Right renal pelvis (tissue), 4 donors: ENCODE data around the gene CRABP2. TPM values are rescaled to one million over a fixed set of nuclear protein-coding genes. Genes with fewer than 3 reads are reported as not detected.

Source experiments
- DNase-seq, 4 donors: peaks; one replicate each; pipeline ENCODE4 v3.0.0-alpha.2; 2013; ENCODE audit warnings: low read depth in 4 of 4, low spot score in 3 of 4, missing footprints in 1 of 4
- polyA plus RNA-seq, 4 donors: library from polyadenylated mRNA; unstranded; fragments of 120-200 nt; gene quantifications; one replicate each; pipeline ENCODE4 v1.2.1, GENCODE V29; 2013; ENCODE audit not compliant: insufficient read length in 4 of 4

CRABP2 gene
- polyA plus RNA-seq, 4 donors = 69.1 to 106 (median 83.1) TPM

DNA sequence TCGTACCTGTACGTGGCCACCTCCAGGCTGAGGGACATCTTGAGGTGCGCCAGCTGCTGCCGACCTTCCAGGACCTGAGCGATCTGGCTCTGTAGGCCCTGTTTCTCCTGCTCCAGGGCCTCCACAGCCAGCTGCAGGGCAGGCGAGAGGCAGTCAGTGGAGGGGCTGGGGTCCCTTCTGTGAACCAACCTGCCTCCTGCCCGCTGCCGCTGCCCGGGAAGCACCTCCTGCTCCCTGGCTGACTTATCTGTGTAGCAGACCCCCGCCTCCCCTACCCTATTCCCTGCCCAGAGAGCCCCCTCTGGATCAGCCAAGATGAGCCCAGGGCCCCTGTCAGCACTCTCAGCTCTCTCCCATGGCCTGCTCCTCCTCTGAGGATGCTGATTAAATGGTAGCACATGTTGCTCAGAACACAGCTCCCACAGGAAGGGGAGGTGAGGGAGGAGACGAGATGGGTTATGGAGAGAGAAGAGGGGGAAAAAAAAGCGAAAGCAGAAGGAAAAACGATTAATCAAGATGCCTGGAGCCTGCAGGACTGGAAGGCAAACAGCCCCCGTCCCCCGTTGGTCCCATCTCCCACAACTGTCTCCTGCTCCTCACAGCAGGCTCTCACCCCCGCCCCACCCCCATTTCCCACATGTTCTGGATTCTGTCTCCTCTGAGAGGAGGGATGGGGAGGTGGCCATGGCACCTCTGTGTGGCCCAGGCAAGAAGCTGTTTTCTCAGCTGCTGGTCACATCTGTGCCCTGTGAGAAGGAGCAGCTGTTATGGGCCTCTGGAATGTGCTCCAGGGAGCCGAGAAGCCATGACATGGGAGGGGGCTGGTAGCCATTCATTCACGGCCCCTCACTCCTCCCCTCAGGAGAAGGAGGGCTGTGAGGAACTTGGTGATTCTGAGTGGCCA is 29.9 kb downstream of the CRABP2 start:
- no peak for DNase-seq

DNA sequence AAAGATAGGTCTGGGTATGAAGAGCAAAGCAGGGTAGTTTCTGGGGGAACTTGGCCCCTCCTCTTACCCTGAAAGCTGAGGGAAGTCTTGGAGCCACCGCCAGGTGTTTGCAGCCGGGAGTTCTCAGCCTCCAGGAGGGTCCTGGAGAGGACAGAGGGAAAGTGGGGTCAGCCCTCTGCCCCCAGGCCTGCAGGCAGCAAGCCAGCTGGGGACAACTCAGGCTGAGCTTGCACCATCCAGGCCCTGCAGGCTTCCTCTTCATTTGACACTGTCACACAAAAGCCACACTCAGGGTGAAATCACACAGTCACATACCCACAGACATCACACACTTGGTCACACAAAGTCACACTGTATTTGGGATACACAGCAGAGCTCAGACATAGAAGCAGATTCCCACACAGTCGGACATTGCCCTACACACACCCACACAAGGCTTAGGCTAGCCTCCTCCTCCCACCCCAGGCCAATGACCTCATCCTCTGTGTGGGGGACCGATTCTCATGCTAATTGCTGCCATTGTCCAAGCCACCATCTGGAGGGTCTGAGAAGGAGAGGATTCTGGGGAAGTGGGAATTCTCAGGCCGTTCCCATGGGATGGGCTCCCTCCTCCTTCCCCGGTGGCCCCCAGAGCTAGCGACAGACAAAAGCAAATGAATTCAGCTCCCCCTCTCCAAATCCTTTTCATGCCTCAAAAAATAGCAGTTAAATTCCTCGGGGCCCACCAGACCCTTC is 31.8 kb downstream of the CRABP2 start:
- no peak for DNase-seq

DNA sequence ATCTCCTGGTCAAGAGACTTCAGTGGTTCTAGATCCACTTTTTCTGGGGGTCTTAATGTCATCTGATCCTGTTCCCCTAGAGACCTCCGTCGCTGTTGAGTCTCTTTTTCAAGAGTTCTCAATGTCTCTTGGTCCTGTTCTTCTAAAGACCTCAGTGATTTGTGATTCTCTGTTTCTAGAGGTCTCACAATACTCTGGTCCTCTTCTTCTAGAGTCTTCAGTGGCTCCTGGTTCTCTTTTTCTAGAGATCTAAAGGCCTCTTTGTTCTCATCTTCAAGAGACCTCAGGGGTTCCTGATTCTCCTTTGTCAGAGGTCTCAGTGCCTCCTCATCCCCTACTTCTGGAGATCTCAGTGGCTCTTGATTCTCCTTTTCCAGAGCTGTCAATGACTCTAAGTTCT is 33.6 kb downstream of the CRABP2 start:
- DNase-seq = no peak

DNA sequence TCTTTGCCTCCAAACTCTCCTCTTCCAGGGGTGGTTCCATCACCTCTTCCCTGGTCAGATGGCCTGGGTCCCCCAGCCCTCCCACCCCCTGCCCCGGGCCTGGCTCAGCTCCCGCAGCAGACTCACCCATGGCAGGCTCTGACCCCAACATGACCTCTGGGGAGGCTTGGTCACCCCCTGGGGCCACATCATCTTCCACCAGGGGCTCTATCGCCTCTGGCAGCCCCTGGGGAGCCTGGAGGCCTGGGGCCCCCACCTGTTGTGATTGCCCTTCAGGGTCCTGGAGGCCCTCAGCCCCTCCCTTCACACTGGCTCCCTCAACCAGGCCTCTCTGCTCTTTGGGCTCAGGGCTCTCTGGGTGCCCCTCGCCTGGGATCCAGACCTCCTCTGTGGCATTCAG is 34.6 kb downstream of the CRABP2 start:
- DNase-seq = no peak

DNA sequence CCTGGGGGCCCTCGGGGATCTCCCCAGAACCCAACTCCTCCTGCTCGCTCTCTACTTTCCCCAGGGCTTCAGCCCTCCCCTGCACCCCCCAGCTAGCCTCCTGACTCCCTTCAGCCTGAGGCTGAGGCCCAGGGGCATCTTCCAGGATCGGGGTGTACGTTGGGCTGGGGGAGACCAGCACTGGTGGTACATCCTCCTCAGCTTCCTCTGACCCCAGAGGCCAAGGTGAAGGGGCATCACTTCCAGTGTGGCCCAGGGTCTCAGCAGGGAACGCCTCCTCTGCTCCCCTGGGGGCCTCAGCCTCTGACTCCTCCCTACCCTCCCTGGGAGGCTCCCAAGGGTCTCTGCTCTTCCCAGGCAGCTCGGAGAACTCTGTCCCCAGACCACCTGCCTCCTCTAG is 35.0 kb downstream of the CRABP2 start:
- no peak for DNase-seq

DNA sequence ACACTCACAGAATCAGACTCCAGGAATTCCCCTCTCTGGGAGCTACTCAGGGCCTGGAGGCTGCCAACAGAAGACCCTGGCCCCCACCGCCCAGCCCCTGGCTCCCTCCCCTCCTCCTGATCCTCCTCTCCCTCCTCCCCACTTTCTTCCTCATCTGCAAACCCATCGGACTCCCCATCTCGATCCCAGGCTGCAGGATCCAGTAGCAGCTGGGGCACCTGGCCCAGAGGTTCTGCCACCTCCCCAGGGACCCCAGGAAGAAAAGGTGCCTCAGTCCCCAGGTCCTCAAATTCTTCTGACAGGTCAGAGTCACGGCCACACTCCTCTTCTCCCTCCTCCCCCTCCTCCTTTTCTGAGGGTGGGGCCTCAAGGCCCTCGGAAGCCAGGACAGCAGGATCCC is 35.6 kb downstream of the CRABP2 start:
- DNase-seq = no peak

DNA sequence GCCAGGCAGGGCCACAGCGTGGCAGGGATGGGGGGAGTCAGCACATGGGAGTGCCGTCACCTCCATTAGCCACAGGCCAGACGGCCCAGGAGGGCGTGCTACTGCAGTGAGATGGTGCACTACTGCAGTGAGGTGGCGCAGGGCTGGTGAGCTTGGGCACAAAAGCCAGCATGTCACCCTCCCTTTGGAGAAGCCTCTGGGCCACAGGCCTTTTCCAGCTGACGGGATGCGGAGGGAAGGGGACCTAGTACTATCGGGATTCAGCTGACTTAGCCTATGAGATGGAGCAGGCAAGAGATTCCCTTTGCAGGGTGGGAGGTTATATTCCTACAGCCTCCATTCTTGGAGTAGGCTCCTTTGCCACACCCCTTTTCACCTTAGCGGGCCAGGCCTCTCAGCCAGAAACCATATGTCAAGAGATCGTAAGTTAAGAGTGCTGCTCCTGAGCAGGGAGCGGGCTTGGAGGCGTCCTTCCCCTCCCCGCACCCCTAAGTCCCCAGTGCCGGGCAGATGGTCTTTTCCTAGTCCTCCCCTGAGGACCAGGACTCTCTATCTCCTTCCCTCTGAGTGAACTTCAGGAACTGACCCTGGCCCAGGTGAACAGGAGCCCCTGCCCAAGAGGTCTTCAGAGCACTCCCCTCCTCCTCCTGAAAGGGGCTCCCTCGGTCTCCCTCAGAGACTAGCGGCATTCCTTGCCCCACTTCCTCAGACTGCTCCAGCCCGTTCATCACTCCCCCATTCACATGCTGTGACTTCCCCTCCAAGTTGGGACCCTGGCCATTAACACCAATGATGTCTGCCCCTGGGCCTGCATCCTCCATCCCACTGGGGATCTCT is 36.4 kb downstream of the CRABP2 start:
- no peak for DNase-seq

DNA sequence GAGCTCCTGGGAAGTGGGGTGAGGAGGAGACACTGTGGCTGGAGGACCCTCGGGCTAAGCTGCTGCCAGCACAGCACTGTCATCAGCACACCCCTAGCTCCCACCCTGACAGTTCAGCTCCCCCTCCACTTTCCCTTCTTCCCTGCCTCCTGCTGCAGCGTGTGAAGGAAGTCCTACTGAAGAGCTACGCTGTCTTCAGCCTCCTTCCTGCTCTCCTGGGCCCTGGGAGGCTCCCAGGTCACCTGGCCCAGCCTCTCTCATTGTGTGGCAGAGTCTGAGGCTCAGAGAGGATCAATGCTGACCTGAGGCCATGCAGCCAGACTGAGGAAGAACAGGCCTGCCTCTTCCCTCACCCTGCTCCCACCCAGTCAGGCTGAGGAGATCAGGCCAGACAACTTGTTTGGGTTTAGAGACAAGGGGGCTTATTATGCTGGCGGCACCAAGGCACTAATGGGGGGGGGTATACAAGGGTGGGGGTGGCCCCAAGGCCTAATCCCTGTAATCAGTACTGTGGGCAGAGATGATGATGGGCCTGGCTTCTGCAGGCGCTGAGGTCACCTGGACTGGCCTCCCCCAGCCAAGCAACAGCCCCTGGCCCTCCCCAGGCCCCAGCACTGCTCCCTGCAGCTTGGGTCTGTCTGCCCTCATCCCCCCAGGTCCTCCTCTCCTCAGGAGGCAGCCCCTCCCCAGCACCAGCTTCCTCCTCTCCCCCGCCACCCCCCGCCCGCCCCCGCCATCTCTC is 37.2 kb downstream of the CRABP2 start:
- DNase-seq = no peak

DNA sequence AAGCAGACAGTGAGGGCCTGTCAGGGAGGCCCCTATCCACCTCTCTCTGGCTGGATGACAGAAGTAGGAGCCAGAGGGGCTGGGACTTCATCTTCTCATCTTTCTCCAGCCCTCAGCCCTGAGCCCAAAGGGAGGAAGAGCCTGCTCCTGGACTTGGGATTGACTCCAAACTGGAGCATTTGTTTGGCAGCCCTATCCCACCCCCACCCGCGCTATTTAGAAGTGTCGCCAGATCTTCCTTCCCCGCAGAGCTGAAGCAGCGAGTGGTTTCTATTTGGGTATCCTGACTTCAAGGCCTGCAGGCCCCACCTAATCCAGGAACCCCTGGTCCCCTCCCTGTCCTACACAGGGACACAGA is 37.8 kb downstream of the CRABP2 start:
- no peak for DNase-seq

DNA sequence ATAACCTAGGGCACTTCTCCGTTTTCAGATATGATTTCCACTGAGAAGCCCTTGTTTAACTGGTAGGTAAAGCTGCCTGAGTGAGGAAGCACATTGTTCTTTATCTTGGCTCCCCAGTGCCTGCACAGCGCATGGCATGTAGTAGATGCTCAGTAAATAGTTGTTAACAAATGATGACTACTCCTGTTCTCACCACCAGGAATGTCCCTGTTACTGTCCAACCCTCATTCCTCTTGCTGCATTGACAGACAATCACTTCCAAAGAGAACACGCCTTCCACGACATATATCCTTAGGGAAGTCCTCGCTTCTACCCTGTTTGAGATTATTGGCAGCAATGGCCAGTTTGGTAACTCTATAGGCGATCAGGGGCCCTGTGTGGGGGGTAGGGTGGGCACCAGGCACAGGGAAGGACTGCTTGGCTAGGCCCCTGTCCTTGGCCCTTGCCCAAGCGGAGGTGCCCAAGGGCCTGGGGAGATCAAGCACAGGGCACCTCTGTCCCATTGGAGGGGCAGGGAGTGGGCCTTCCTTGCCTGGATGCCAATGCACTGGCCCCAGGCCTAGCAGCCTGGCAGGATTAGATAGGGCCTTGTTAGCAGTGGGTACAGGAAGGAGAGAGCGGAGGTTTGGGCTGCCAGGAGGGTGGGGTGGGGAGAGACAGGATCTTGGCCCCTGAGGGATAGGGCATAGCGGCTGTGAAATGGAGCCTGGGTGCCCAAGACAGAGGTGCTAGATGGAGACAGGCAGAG is 38.3 kb downstream of the CRABP2 start:
- no peak for DNase-seq

DNA sequence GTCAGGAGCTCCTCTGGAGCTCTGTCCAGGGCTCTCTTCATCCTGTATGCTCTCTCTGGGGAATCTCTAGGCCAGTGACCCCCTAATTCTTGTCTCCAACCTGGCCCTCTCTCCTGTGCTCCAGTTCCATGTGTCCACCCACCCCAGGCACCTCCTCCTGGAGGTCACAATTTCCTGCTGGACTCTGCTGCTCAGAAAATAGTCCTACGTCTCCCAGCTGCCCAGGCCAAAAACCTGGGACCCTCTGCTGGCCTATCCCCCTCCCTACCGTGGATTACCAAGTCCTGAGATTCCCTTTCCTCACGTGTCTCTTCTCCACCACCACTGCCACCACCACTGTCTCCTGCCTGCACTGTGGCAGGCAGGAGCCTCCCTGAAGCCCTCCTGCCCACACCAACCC is 39.8 kb downstream of the CRABP2 start:
- DNase-seq = no peak

DNA sequence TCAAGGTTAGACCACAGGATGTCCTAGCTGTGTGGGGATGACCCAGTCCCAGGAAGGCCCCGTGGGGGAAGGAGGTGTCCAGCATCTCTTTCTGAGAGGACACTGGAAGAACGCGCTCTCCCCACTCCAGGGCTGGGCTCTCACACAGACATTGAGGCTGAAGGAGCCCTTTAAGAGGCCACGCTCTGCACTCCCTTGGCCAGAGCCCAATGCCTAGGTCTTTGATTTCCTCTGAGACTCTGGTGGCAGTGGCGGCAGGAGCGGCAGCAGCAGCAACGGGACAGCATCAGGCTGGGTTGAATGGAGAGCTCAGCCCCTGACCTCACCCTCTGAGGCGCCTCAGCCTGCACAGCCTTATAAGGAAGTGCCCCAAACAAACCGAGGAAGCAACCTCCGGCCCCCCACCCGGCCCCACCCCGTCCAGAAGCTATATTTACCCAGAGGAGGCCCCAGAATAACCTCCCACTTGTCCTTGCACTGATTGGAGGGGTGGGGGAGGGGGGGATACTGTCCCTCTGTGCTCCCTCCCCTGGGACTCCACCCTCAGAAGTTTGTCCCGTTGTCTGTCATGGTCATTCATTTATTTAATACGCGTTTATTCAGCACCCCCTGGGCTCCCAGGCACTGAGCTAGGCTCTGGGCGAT is 40.5 kb downstream of the CRABP2 start:
- no peak for DNase-seq

DNA sequence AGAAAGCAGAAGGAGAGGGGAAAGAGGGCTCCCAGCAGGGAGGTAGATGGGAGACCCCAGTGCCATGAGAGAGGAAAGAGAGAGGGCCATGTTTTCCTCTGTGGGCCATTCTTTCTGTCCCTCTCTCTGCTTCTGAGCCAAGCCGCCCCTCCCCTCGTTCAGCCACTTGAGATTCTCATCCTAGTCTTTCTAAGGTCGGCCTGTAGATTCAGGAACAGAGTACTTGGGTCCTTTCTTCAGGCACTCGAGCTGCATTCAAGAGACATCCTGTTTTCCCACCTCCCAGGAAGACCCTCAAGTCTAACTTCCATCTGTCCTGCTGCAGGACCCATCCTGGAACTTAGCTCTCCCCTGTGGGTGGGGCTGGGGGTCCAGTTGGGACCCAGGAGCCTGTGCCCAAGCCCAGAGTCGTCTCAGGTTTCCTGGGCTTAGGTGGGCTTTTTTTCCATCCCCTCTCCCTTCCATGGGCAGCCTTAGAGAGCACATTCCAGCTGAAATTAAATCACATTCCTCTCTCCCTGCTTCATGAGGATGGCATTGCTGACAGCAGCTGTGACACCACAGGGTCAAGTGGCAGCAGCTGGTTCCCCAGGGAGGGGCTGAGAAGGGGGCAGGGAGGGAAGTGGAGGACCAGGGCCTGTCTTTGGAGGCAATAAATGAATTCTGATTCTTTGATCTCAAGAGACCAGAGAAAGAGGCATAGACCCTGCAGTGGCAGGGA is 41.2 kb downstream of the CRABP2 start:
- DNase-seq = no peak

DNA sequence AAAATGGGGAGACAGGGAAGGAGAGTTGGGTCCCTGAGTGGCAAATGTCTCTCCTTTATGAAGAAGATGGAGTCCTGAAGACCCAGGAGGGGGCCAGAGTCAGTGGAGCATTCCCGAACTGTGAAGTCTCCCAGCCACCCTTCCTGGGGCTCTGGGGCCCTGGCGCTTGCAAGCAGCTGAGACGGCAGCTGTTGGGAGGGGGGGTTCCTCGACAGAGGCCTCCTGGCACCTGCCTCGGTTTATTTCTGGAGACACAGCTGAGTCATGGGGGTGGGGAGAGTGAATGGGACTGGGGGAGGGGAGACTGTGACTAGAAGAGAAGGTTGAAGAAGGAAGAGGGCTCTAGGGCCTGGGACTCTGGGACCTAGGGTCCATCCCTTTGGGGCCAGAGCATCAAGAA is 42.2 kb downstream of the CRABP2 start:
- DNase-seq = no peak

DNA sequence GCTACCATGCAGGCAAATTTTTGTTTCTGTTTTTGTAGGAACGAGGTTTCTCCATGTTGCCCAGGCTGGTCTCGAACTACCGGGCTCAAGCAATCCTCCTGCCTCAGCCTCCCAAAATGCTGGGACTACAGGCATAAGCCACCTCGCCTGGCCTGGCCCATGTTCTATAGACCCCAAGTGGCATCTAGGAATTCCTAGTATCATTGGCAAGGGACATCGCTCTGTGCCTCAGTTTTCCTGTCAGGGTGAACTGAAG is 42.7 kb downstream of the CRABP2 start:
- no peak for DNase-seq

DNA sequence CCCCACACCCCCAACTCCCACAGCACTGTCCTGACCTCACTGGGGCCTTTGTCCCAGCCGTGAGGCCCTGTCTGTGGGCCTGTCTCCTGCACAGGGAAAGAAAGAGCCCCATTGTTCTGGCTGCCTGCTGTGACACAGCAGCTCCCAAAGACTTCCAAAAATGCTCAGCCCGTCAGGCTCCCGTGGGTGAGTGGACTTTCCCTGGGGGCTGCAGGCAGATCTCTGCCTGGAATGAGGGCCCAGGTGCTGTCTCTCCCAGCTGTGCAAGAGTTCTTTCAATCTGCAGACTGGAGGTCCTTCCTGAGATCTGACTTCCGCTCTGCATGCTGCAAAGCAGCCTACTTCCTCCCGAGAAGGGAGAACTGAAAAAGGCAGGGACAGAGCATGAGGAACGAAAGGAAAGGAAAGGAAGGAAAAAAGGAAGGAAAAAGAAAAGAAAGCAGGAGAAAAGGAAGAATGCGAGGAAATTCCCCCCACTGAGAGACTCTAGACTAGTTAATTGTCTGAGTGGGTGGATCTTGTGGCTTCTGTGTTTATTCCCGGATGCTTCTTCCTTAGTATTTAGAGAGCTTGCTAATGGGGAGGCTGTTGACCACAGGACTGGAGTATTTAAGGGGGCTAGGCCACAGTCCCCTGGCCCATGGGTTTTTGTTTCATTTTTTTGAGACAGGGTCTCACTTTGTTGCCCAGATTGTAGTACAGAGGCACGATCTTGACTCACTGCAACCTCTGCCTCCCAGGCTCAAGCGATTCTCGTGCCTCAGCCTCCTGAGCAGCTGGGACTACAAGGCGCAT is 43.2 kb downstream of the CRABP2 start:
- DNase-seq = no peak

DNA sequence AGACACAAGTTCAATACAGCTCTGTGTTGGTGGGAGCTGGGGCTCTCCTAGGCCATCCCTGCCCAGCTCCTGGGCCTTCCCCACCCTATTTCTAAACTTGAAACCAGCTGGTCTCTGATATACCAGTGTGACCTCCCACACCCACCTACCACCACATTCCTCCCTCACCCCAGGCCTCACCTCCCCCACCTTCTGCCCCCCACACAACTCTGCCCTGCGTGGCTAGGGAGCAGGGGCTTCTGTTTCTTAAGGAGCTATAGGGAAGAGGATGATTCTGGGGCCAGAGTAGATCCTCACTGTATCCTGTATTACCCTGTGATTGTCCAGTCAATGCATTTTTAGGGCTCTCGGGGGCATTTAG is 44.7 kb downstream of the CRABP2 start:
- no peak for DNase-seq
